GM21619 (cell line): ENCODE measurements around the gene ALS2CL.
A peak's percentile ranks its signal among the peaks of the same experiment; 100 is the strongest.
"Not testable (repeated sequence)": the region's sequence is repeated elsewhere in the genome, so short reads cannot be mapped to it uniquely, and the experiment has no call there.

Source experiments
- ATAC-seq: cut with Tn5 transposase; IDR thresholded peaks from one replicate; pipeline ENCODE4 v1.9.1; 2021; ENCODE audit not compliant: unreplicated experiment

ALS2CL gene

DNA sequence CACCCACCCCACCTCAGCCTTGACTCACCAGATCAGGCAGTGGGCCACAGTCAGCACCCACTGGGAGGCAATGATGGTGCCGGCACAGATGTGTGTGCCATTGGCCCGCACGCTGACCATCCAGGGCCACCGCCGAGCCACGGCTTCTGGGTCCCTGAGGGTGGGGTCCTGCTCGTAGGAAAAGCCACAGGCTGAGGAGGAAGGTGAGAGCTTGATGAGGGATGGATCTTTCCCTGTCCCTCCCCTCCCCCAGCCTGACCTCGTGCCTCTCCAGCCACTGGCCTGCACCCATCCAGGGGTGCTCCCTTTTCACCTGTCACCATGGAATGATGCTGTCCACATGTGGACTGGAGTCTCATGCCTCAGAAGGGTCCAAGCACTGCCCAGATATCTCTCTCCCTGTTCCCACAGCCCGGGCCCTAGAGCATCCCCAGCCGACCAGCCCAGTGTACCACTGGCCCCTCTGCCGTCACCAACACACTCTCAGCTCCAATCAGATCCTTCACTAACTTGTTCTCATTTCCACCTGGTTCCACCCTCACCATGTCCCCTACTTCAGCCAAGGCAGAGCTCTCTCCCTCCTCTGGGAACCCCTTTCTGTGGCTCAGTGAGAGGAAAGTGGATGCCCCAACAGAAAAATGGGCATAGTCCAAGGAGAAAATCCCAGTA lies 22.2 kb upstream of the ALS2CL start:
- no peak for ATAC-seq

DNA sequence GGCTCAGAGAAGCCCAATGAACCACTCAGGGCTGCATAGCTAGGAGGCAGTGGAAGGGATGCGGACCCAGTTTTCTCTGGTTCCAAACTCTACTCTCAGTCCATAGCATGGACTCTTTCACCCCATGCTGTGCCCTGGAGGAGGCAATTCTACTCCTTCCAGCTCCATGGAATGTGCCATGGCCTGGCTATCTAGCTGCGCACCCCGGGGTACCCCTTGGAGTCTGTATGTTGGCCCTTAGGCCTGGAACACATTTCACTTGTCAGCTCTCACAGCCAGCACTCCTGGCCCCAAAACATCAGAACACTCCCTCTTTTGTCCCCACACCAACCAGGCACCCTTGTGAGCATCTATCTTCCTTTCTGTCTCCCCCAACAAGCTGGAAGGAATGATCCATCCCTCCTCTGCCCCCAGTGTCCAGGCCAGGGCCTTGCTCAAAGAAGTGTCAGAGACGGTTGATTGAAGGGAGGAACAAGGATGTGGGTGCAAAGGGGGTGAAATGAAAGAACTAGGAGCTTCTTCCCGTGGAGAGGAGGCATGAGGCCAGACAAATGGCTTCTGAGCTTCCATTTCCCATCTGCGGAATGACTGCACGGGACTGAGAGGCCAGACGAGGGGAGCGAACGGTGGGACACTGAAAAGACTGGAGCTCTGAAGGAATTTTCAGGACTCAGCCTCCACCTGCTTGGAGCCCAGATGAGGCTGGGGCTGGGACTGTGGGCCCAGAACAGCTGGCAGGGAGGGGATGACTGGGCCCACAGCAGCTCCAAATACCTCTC lies 21.4 kb upstream of the ALS2CL start:
- ATAC-seq = no peak

DNA sequence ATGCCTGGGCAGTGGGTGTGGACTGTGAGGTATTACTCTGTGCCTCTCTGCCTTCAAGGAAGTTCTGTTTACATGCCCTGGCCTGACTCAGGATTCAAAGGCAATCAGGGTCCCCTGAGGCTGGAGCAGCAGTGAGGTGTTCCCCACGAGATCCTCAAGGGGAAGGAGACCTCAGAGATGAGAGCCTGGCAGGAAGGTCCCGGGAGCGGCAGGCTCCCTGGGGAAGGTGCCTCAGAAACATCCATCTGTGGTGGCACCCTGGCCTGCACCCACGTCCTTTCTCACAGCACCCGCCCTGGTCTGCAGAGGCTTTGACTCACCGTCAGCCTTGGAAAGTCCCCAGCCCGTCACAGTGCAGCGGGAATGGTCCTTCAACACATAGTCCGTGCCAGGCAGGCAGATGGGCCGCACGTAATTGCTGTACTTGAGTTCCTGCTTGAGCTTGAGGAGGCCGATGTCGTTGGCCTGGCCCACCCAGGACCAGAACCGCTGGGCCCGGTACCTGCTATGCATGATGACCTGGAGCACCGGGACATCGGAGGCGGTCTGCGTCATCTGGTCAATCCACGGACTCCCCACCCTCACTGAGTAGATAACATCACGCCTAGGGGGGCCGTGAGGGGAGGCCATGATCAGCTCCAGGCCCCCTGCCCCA lies 20.5 kb upstream of the ALS2CL start:
- peak; percentile 70 for ATAC-seq

DNA sequence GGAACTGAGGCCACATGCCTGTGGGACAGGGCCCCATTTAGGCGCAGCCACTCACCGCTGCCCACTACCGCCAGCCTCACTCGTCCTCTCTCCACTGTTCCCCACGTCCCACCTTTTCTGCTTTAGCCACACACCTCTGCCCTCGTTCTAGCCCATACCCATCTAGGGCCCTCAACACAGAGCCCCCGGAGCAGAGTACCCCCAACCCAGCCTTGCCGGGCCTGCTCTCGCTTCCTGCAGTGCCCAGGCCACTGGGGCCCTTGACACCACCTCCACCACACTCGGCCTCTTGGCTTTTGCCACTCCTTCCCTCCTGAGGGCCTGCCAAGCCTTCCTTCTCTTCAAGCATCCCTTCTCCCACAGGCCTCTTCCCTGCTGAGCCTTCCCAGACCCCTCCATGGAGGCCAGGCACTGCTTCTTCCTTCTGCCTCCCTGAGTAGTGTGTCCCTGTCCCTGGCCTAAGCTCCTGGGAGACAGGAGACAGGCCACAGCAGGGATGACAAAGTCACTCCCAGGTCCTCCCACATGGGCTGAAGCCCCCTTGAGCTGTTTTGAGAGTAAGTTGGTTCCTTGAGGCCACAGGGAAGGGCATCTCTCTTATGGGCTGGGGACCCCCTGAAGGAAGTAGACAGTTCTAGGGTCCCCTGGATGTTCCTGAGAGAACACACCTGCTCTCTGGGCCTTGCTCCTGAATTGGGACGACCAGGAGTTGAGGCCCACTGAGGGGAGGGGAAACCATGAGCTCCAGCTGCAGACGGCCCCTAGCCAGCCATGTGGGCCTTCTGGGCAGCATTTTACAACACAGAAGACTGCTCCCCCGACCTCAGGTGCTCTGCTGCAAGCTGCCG lies 19.8 kb upstream of the ALS2CL start:
- no peak for ATAC-seq

DNA sequence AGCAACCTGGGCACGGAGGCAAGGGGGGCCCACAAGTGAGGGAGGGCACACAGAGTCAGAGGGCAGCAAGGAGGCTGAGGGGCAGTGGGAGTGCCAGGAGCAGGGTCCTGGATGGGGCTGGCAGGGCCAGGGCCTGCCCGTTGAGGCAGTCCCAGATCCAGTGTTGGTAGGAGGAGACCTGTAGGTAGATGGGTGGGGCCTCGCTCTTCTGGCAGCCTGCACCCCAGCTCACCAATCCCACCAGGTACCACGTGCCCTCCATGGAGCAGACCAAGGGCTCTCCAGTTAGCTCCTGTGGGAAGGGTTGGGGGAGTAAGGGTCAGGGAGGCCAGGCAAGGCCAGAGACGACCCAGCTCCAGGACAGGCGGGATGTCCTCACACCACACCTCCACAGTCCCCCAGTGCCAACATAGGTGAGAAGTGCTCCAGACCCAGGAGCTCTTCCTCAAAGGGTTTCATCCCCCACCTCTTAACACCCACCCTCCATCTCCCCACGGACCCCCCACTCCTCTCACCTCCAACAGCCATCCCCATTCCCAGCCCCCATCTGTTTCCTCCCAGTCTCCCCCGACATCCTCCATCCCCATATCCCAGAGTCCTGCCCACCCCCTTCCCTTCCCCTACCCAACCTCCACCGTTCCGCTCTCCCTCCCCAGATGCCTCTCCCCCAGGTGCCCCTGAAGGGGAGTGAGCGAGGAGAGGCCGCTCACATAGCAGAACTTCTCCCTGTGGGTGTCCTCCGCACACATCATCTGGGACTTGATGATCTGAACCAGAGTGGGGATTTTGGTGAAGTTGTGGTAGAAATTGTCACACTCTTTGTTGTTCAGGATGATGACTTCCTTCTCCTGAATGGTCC lies 18.9 kb upstream of the ALS2CL start:
- no peak for ATAC-seq

DNA sequence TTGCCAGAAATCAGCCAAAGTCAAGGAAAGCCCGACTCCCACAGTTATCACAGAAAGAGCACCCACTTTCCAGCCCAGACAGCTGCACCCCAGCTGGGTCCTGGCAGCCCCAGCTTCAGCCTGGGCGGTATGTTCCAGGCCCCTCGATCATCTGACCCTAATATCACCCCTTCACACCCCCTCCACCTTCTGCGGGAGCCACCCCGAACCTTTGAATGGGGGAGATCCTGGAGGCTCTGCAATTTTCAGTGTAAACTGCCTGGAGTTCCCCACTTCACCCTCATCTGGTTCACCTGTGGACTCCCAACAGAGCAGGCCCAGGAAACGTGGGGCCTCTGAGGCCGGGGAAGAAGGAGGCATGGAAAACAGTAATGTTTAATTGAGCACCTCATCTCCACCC lies 18.3 kb upstream of the ALS2CL start:
- no peak for ATAC-seq

DNA sequence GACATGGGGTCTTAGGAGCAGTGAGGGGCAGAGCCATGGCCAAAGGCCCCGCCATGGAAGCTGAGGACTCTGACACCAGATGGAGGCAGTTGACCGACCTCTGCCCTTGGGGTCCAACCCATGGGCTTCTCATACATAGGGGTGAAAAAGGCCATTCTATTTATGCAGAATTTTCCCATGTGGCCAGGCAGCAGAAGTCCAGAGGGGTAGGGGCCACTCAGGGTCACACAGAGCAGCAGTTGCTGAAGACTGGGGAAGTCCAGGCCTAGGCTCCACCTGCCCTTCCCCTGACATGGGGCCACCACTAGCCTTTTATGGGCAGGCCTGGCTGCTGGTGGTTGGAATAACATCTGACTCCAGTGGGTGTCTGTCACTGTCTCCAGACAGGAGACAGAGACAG lies 17.8 kb upstream of the ALS2CL start:
- ATAC-seq = no peak

DNA sequence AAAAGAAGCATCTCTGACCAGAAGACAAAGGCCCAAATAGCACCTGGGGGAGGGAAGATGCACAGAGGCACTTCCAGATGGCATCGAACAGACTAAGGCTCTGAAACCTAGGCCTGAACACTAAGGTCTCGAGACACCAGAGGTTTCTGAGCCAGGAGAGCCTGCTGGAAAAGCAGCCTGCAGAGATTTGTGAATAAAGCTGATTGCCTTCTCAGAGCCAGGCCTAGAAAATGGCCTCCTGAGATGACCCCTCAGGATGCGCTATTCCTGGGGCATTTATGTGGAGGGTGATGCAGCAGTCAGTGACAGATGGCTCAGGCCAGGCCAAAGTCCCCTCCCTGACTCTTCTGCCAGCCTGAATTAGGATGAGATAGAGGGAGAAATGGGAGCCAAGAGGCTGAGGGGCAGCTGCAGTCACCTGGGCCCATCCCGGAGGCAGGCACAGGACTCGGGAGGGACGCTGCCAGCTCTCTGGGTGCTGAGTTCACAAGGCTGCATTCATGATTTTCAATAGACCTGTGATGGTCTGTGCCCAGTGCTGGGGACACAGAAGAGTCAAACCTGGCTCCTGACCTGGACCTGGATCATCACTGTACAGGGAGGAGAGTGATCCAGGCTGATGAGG lies 17.3 kb upstream of the ALS2CL start:
- ATAC-seq = no peak

DNA sequence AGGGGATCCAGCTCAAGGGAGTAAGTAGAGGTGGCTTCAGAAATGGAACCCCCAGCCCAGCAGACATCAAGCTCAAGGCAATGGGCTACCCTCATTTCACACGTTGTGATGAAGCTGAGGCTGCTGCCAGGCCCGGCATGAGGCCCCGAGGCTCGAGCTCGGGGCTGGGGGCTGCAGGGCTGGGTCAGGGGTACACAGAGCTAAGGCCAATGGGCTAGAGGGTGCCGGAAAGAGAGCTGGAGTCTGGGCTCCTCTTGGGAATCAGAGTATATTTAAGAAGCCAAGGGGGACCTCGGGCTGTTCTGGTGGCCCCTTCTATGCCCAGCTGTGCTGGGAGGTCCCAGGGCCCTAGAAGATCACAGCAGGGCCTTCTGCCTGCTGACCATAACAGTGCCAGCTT lies 16.8 kb upstream of the ALS2CL start:
- ATAC-seq = no peak

DNA sequence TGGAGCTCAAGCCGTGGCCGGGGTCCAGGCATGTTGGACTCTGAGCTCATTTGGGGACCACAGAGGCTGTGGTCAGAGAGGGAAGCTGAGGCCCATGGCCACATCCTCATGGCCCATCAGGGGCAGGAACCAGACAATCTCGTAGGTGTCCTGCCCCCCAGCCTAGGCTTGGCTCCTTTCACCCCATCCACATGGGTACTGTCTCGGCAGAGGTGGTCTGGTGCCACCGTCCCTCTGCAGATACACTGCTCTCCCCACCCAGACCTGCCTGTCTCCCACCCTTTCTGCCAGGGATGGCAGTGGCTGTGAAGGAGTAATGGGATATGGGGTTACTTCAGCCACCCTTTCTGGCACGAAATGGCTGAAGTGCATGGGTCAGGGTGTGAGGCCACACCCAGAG lies 16.2 kb upstream of the ALS2CL start:
- no peak for ATAC-seq

DNA sequence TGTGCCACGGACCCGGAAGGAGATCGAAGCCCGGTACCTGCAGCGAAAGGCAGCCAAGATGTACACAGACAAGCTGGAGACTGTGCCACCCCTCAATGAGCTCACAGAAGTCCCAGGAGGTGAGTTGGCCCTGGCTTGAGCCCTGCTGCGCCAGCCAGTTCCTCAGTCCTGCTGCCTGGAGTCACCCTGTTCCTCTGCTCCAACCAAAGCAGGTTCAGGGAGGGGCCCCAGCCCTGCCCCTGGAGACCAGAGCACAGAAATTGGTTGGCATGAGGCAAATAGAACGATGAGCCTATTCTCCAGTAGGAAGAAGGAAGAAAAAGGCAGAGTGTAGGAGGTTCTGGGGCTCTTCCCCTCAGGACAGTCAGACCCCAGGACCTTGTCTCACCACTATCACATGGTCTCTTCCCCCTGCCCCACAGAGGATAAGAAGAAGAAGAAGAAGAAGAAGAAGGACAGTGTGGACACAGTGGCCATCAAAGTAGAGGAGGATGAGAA lies 15.7 kb upstream of the ALS2CL start:
- ATAC-seq = no peak

DNA sequence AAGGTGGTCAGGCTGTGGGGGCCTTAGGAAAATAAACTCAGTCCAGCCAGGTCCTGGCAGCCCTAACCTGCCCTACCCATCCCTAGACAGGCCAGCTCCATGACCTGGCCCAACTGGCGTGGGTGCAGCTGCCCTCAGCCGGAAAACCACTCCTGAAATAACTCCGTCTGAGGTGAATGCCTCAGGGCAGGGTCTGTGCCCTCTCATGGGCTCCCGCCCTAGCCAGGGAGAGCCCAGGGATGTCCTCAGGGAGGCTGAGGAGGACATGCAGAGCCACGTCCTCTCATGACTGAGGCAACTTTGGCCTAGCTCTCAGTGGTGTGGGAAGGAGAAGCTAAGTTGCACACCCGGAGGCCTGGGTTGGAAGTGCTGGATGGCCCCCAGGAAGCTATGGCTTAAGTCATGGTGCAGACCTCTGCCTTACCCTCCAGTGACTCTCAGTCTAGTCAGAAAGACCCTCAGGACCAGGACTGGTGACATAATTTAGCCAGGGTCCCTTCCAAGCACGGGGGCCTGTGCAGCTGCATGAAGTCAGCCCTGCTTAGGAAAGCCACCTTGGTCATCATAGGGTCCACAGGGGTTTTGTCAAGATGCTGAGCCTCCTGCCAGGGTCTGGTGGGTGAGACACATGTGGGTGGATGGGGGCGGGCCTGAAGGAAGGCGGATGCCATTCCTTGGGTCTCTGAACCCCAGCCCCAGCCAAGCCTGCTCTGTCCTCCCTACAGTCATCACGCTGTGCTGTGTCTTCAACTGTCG lies 15.1 kb upstream of the ALS2CL start:
- no peak for ATAC-seq

DNA sequence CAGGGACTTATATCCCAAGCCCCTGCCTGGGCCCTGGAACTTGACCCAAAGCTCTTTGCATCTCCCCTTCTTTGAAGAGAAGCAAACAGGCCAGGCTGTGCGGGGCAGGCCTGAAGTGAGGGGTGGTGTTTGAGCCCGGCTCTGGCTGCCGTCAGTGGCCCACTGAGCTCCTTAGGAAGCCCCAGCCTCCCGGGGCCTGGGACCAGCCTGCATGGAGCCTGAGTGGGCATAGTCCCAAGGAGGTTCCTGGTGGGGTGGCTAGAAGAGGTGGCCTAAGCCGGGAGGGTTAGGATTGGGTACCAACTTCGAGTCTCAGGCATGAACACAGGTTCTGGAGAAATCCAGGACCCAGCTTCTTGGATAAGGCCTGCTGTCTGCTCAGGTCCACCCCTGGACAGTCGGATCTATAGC lies 14.1 kb upstream of the ALS2CL start:
- ATAC-seq = no peak

DNA sequence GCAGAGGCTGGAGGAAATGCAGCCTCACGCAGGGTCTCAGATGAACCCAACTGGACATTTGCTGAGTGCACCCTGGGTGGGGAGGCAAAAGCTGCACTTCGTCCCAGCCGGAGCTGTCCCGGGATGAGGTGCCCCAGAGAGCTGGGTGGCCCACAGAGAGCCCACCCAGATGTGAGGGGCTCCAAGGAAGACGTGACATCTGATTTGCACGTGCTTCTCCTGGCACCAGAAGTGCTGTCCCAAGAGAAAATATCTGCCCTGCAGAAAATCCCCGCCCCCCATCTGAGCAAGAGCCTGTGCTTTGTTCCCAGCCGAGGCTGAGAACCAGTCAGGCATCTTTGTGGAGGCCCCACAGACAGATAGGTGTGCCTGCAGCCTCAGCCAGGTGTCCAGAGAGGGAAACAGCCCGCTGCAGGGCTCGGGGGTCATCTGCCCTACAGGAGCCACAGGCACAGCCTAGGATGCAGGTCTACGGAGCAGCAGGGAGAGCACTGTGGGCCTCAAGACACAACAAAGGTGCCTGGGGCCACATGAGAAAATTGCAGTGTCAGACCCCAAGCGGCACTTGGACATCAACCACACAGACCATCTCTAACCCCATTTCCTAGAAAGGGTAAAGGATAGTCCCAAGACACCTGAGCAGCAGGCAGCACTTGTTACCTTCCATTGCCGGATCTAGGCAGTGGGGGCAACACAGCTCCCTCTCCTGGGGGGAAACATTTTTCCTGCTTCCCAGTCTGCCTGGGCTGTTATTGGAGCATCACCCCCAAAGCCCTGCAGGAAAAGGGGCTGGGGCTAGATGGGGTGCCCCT lies 13.5 kb upstream of the ALS2CL start:
- ATAC-seq = no peak

DNA sequence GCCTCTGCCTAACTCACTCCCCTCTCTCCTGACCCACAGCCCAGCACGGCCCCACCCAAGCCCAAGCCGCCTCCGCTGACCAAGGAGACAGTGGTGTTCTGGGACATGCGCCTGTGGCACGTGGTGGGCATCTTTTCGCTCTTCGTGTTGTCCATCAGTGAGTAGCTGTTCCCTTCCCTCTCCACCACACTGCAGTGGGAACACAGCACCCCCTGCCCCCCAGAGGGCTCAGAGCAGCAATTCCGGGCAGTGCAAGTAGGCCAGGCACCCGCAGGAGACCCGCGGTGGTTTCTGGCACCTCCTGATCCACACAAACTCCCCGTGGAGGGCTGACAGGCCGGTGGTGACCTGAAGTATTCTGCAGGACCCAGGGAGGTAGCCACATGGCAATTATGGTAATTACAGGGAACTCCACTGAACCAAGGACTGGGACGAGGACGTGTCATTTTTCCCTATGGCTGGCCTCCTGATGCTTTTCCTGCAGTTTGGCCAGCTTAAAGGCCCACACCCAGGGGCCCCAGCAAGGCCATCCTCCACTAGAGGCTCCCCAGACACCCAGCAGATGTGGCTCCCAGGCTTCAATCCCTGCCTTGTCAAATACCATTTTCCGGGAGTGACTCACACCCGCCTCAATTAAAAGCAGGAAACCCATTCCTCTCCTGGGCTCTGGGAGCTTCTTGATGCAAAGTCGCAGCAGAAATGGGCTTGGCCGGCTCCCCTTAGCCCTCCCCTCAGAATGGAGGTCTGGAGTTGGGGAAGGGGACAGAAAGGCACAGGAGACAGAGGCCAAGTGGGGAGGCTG lies 12.5 kb upstream of the ALS2CL start:
- ATAC-seq = no peak

DNA sequence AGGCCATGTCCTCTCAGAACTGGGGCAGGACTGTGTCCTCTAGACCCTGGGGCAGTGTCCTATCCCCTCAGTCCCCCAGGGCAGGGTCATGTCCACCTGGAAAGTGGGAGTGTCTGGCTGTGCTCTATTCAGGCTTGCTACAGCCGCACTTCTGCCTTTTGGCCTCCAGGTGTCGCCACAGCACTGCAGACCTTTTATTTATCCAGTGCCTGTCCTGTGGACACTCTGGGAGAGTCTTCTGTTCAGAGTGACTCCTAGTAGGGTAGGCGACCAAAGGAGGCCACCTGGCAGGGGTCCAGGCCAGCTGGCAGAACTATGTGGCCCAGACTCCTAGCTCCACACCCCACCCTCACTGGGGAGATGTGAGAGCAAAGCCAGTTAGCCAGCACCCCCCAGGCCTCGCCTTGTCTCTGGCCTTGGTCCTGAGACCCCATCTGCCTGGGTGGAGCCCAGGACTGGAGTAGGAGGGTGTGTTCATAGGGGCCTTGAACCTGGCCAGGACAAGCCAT lies 11.6 kb upstream of the ALS2CL start:
- peak; percentile 54 for ATAC-seq

DNA sequence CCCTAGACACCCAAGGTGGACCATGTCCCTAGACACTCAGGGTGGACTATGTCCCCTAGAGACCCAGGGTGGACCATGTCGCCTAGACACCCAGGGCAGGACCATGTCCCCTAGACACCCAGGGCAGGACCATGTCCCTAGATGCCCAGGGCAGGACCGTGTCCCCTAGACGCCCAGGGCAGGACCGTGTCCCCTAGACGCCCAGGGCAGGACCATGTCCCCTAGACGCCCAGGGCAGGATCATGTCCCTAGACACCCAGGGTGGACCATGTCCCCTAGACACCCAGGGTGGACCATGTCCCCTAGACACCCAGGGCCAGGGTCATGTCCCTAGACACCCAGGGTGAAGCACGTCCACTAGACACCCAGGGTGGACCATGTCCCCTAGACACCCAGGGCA lies 10.9 kb upstream of the ALS2CL start:
- not testable (repeated sequence) for ATAC-seq
